GM23338 (cell line): Measurements from ENCODE around the gene TTC28. TPM values are rescaled to one million over a fixed set of nuclear protein-coding genes. Genes with fewer than 3 reads are reported as not detected.

Experiments
- ATAC-seq: fragments of 200-7000 bp; cut with Tn5 transposase; 3 replicates; pipeline ENCODE4 v1.9.1; 2020
- DNase-seq: peaks from one replicate; pipeline ENCODE4 v3.0.0-alpha.2; 2015; ENCODE audit warnings: low spot score
- H2AFZ ChIP-seq: fragments of 200-600 bp; sonication (generic); 2 replicates; pipeline ENCODE4 v1.8.0; 2016; ENCODE audit warnings: antibody characterized with exemption, mild to moderate bottlenecking, moderate library complexity
- H3F3A ChIP-seq: fragments of 200-600 bp; sonication (generic); replicated peaks from 2 replicates; pipeline ENCODE4 v1.8.0; 2017; ENCODE audit warnings: antibody characterized with exemption, mixed run types, low read depth
- H3K27ac ChIP-seq: fragments of 200-600 bp; sonication (generic); 2 replicates; pipeline ENCODE4 v1.6.1; 2016; ENCODE audit warnings: low read depth
- H3K27me3 ChIP-seq: fragments of 200-600 bp; sonication (generic); 2 replicates; pipeline ENCODE4 v1.8.0; 2016; ENCODE audit warnings: mild to moderate bottlenecking, mixed run types, moderate library complexity; ENCODE audit not compliant: insufficient read depth
- H3K36me3 ChIP-seq: fragments of 200-600 bp; sonication (generic); 2 replicates; pipeline ENCODE4 v1.8.0; 2016; ENCODE audit warnings: mild to moderate bottlenecking; ENCODE audit not compliant: insufficient read depth
- H3K4me1 ChIP-seq: fragments of 200-600 bp; sonication (generic); 2 replicates; pipeline ENCODE4 v1.8.0; 2016; ENCODE audit warnings: mild to moderate bottlenecking, moderate library complexity; ENCODE audit not compliant: insufficient read depth
- H3K4me2 ChIP-seq: fragments of 200-600 bp; sonication (generic); 2 replicates; pipeline ENCODE4 v1.7.1; 2017; ENCODE audit warnings: mixed run types
- H3K4me3 ChIP-seq: fragments of 200-600 bp; sonication (generic); 2 replicates; pipeline ENCODE4 v1.6.1; 2016; ENCODE audit warnings: mixed run types
- H3K79me2 ChIP-seq: fragments of 200-600 bp; sonication (generic); replicated peaks from 2 replicates; pipeline ENCODE4 v1.8.0; 2017; ENCODE audit warnings: mild to moderate bottlenecking; ENCODE audit not compliant: insufficient read depth
- H3K9me2 ChIP-seq: fragments of 200-600 bp; sonication (generic); 2 replicates; pipeline ENCODE4 v1.8.0; 2017; ENCODE audit not compliant: insufficient read depth
- H4K20me1 ChIP-seq: fragments of 200-600 bp; sonication (generic); replicated peaks from 2 replicates; pipeline ENCODE4 v1.8.0; 2017; ENCODE audit warnings: mild to moderate bottlenecking; ENCODE audit not compliant: insufficient read depth
- H3K27ac Mint-ChIP-seq: 2 replicates; pipeline ENCODE4 v1.8.0; 2020; ENCODE audit warnings: inconsistent platforms, mild to moderate bottlenecking, moderate library complexity, mixed read lengths
- H3K27me3 Mint-ChIP-seq: 3 replicates; pipeline ENCODE4 v1.8.0; 2022; ENCODE audit warnings: low read depth, mild to moderate bottlenecking, moderate library complexity, mixed read lengths, inconsistent platforms; ENCODE audit not compliant: insufficient read depth, poor library complexity
- H3K36me3 Mint-ChIP-seq: 3 replicates; pipeline ENCODE4 v1.8.0; 2021; ENCODE audit warnings: low read depth, mild to moderate bottlenecking, inconsistent platforms, moderate library complexity, mixed read lengths
- H3K4me1 Mint-ChIP-seq: 3 replicates; pipeline ENCODE4 v1.8.0; 2020; ENCODE audit warnings: mild to moderate bottlenecking, inconsistent platforms, mixed read lengths
- H3K4me3 Mint-ChIP-seq: 3 replicates; pipeline ENCODE4 v1.8.0; 2021; ENCODE audit warnings: moderate library complexity, mild to moderate bottlenecking, inconsistent platforms, mixed read lengths
- H3K9me3 Mint-ChIP-seq: 3 replicates; pipeline ENCODE4 v1.8.0; 2020; ENCODE audit warnings: moderate library complexity, mild to moderate bottlenecking, inconsistent platforms, mixed read lengths
- CREB1 ChIP-seq: fragments of 250-450 bp; sonication (Bioruptor Pico); IDR thresholded peaks from 2 replicates; pipeline ENCODE4 v1.5.0; 2020; ENCODE audit warnings: low read depth, mild to moderate bottlenecking, moderate library complexity
- CTCF ChIP-seq, 2 experiments: fragments of 200-600 bp in 1 of 2; sonication (generic) in 1 of 2; conservative IDR thresholded peaks; 2 replicates each; pipeline versions ENCODE4 v1.5.1 to v1.6.1; 2016 to 2017; ENCODE audit warnings: antibody characterized with exemption in 2 of 2, low read depth in 2 of 2, mild to moderate bottlenecking in 2 of 2, moderate library complexity in 1 of 2
- ETS1 ChIP-seq: IDR thresholded peaks from 2 replicates; pipeline ENCODE4 v1.6.1; 2016; ENCODE audit warnings: antibody characterized with exemption
- EZH2 ChIP-seq: fragments of 200-600 bp; sonication (generic); IDR thresholded peaks from one replicate; pipeline ENCODE4 v1.8.0; 2017; ENCODE audit warnings: antibody characterized with exemption, mild to moderate bottlenecking, low read depth; ENCODE audit not compliant: unreplicated experiment
- EZH2phosphoT487 ChIP-seq: fragments of 200-600 bp; sonication (generic); IDR thresholded peaks from one replicate; pipeline ENCODE4 v1.8.1; 2018; ENCODE audit warnings: antibody characterized with exemption; ENCODE audit not compliant: unreplicated experiment
- JUNB ChIP-seq: IDR thresholded peaks from one replicate; pipeline ENCODE4 v1.6.1; 2016; ENCODE audit warnings: antibody characterized with exemption; ENCODE audit not compliant: unreplicated experiment
- NANOG ChIP-seq: IDR thresholded peaks from 2 replicates; pipeline ENCODE4 v1.6.1; 2016; ENCODE audit warnings: antibody characterized with exemption, borderline replicate concordance
- POLR2AphosphoS5 ChIP-seq: IDR thresholded peaks from 2 replicates; pipeline ENCODE4 v1.6.1; 2016; ENCODE audit warnings: antibody characterized with exemption, low read depth
- REST ChIP-seq: IDR thresholded peaks from one replicate; pipeline ENCODE4 v1.6.1; 2018; ENCODE audit warnings: antibody characterized with exemption; ENCODE audit not compliant: unreplicated experiment
- STAT1 ChIP-seq: IDR thresholded peaks from one replicate; pipeline ENCODE4 v1.6.1; 2016; ENCODE audit warnings: antibody characterized with exemption; ENCODE audit not compliant: unreplicated experiment
- ZNF114 ChIP-seq: fragments of 250-450 bp; sonication (Bioruptor Pico); IDR thresholded peaks from 2 replicates; pipeline ENCODE4 v1.5.0; 2020; ENCODE audit warnings: mild to moderate bottlenecking, moderate library complexity
- ZNF331 ChIP-seq: fragments of 250-450 bp; sonication (Bioruptor Pico); IDR thresholded peaks from 2 replicates; pipeline ENCODE4 v1.5.0; 2020; ENCODE audit warnings: low read depth, mild to moderate bottlenecking, moderate library complexity
- polyA plus RNA-seq: library from polyadenylated mRNA; unstranded; fragments of >200 nt; fragmentation: Nextera tagmentation; extraction: Ambion mirVana; gene quantifications from 2 replicates; pipeline ENCODE4 v1.2.1, GENCODE V29; 2016
- total RNA-seq: library from RNA; depleted of rRNA; stranded (reverse); fragments of >200 nt; shearing (Covaris generic); gene quantifications from 2 replicates; pipeline ENCODE4 v1.2.3, GENCODE V29; 2014
- TF ChIP-seq, protein P1 (sequence below): fragments of 250-450 bp; sonication (Bioruptor Pico); IDR thresholded peaks from 2 replicates; pipeline ENCODE4 v1.5.0; 2020; ENCODE audit warnings: mild to moderate bottlenecking, moderate library complexity

Gene TTC28
- total and polyA plus RNA-seq, 2 experiments from 2014 or later: 4.5 to 16.1 TPM

- Mint-ChIP-seq H3K27me3 (peaks cover 3% of the 10 kb centered on the region), H3K4me3 (no peak overlapping the region), H3K36me3 (0 out of 3 replicates have a peak, but pooled peaks cover 2% of the 10 kb centered on the region), H3K9me3 (no peaks in the 10 kb centered on the region), H3K27ac (no peak overlapping the region), H3K4me1 (peaks cover 25% of the 10 kb centered on the region)
- Histone ChIP-seq H3K4me1 (peaks cover 21% of the 10 kb centered on the region), H3K27me3 (no peaks in the 10 kb centered on the region), H2AFZ (no peak overlapping the region), H3F3A (no peaks in the 10 kb centered on the region), H3K9me2 (no peaks in the 10 kb centered on the region), H3K36me3 (no peaks in the 10 kb centered on the region), H3K4me2 (no peak overlapping the region), H3K79me2 (no peaks in the 10 kb centered on the region), H4K20me1 (no peaks in the 10 kb centered on the region), H3K4me3 (no peak overlapping the region), H3K27ac (no peak overlapping the region)
- no peak for DNase-seq
- TF ChIP-seq JUNB (no peak), REST (no peak), ZNF331 (no peak), CREB1 (CRISPR knock-in tag) (no peak), EZH2phosphoT487 (no peak), ZNF114 (CRISPR knock-in tag) (no peak), CTCF (conservative IDR thresholded peaks at IDR 0.05; ENCODE audit: low read depth in 2 of 2) (no peak), EZH2 (no peak), ETS1 (no peak), NANOG (no peak), POLR2AphosphoS5 (no peak), STAT1 (no peak)
- TF ChIP-seq, protein P1, sequence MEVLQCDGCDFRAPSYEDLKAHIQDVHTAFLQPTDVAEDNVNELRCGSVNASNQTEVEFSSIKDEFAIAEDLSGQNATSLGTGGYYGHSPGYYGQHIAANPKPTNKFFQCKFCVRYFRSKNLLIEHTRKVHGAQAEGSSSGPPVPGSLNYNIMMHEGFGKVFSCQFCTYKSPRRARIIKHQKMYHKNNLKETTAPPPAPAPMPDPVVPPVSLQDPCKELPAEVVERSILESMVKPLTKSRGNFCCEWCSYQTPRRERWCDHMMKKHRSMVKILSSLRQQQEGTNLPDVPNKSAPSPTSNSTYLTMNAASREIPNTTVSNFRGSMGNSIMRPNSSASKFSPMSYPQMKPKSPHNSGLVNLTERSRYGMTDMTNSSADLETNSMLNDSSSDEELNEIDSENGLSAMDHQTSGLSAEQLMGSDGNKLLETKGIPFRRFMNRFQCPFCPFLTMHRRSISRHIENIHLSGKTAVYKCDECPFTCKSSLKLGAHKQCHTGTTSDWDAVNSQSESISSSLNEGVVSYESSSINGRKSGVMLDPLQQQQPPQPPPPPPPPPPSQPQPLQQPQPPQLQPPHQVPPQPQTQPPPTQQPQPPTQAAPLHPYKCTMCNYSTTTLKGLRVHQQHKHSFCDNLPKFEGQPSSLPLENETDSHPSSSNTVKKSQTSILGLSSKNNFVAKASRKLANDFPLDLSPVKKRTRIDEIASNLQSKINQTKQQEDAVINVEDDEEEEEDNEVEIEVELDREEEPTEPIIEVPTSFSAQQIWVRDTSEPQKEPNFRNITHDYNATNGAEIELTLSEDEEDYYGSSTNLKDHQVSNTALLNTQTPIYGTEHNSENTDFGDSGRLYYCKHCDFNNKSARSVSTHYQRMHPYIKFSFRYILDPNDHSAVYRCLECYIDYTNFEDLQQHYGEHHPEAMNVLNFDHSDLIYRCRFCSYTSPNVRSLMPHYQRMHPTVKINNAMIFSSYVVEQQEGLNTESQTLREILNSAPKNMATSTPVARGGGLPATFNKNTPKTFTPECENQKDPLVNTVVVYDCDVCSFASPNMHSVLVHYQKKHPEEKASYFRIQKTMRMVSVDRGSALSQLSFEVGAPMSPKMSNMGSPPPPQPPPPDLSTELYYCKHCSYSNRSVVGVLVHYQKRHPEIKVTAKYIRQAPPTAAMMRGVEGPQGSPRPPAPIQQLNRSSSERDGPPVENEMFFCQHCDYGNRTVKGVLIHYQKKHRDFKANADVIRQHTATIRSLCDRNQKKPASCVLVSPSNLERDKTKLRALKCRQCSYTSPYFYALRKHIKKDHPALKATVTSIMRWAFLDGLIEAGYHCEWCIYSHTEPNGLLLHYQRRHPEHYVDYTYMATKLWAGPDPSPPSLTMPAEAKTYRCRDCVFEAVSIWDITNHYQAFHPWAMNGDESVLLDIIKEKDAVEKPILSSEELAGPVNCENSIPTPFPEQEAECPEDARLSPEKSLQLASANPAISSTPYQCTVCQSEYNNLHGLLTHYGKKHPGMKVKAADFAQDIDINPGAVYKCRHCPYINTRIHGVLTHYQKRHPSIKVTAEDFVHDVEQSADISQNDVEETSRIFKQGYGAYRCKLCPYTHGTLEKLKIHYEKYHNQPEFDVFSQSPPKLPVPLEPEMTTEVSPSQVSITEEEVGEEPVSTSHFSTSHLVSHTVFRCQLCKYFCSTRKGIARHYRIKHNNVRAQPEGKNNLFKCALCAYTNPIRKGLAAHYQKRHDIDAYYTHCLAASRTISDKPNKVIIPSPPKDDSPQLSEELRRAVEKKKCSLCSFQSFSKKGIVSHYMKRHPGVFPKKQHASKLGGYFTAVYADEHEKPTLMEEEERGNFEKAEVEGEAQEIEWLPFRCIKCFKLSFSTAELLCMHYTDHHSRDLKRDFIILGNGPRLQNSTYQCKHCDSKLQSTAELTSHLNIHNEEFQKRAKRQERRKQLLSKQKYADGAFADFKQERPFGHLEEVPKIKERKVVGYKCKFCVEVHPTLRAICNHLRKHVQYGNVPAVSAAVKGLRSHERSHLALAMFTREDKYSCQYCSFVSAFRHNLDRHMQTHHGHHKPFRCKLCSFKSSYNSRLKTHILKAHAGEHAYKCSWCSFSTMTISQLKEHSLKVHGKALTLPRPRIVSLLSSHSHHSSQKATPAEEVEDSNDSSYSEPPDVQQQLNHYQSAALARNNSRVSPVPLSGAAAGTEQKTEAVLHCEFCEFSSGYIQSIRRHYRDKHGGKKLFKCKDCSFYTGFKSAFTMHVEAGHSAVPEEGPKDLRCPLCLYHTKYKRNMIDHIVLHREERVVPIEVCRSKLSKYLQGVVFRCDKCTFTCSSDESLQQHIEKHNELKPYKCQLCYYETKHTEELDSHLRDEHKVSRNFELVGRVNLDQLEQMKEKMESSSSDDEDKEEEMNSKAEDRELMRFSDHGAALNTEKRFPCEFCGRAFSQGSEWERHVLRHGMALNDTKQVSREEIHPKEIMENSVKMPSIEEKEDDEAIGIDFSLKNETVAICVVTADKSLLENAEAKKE (CRISPR knock-in tag): no peak
- no peak for ATAC-seq
Measured at GRCh38 chr22:28151151-28151816, 528.4 kb downstream of the TTC28 start.
